CD4-positive, alpha-beta T cell (primary cell): ENCODE data around the gene PHF12. TPM values are rescaled to one million over a fixed set of nuclear protein-coding genes. Genes with fewer than 3 reads are reported as not detected.

Experiments
- ATAC-seq: fragments of 200-7000 bp; cut with Tn5 transposase; one replicate; pipeline ENCODE4 v1.10.0; 2022; ENCODE audit warnings: mild to moderate bottlenecking; ENCODE audit not compliant: poor library complexity
- CTCF ChIA-PET: fragments of 350-600 bp; sonication (Branson Sonifier 250); formaldehyde crosslinking; loops from one replicate; lab custom pipeline; 2021; ENCODE audit warnings: antibody characterized with exemption, inconsistent platforms; lab: Charles Lee
- POLR2A ChIA-PET: fragments of 350-600 bp; sonication (Branson Sonifier 250); formaldehyde crosslinking; loops from one replicate; lab custom pipeline; 2021; ENCODE audit warnings: antibody characterized with exemption, inconsistent platforms; lab: Charles Lee
- DNase-seq, 14 experiments: peaks; one replicate each; pipeline ENCODE4 v3.0.0-alpha.2; 2013 to 2020; ENCODE audit warnings: mixed read lengths in 2 of 14
- H3K27ac ChIP-seq, 2 donors: one replicate each; pipeline versions ENCODE4 v1.5.1 to v1.7.0; 2013; ENCODE audit warnings: low read length in 2 of 2, low read depth in 1 of 2, mild to moderate bottlenecking in 1 of 2
- H3K27me3 ChIP-seq, 2 experiments: 1 replicate in 1 of 2; 2 replicates in 1 of 2; pipeline versions ENCODE4 v1.6.1 to v1.7.0; 2013; ENCODE audit warnings: low read length in 2 of 2, control low read depth in 1 of 2, mild to moderate bottlenecking in 1 of 2, moderate library complexity in 1 of 2; ENCODE audit not compliant: insufficient read depth in 2 of 2, control insufficient read depth in 1 of 2
- H3K36me3 ChIP-seq: one replicate; pipeline ENCODE4 v1.6.1; 2013; ENCODE audit warnings: low read length, control low read depth; ENCODE audit not compliant: insufficient read depth
- H3K4me1 ChIP-seq: one replicate; pipeline ENCODE4 v1.6.1; 2013; ENCODE audit warnings: low read length, control low read depth; ENCODE audit not compliant: insufficient read depth
- H3K4me3 ChIP-seq: one replicate; pipeline ENCODE4 v1.5.1; 2013; ENCODE audit warnings: mild to moderate bottlenecking, low read length, moderate library complexity
- H3K9me3 ChIP-seq, 2 experiments: 1 replicate in 1 of 2; 2 replicates in 1 of 2; pipeline versions ENCODE4 v1.6.1 to v1.7.0; 2013; ENCODE audit warnings: low read length in 2 of 2, mild to moderate bottlenecking in 2 of 2, control low read depth in 1 of 2, moderate library complexity in 1 of 2; ENCODE audit not compliant: control insufficient read depth in 1 of 2, insufficient read depth in 1 of 2
- H3K27ac Mint-ChIP-seq: one replicate; pipeline ENCODE4 v1.8.0; 2020; ENCODE audit warnings: mixed read lengths
- H3K27me3 Mint-ChIP-seq: one replicate; pipeline ENCODE4 v1.8.0; 2021; ENCODE audit warnings: mixed read lengths
- H3K36me3 Mint-ChIP-seq: one replicate; pipeline ENCODE4 v1.8.0; 2021; ENCODE audit warnings: low read depth, mixed read lengths
- H3K4me1 Mint-ChIP-seq: one replicate; pipeline ENCODE4 v1.8.0; 2021; ENCODE audit warnings: low read depth, mixed read lengths
- H3K4me3 Mint-ChIP-seq: one replicate; pipeline ENCODE4 v1.8.0; 2020; ENCODE audit warnings: mild to moderate bottlenecking, mixed read lengths
- H3K9me3 Mint-ChIP-seq: one replicate; pipeline ENCODE4 v1.8.0; 2020; ENCODE audit warnings: mixed read lengths
- CTCF ChIP-seq: fragments of 200-600 bp; IDR thresholded peaks from one replicate; pipeline ENCODE4 v1.8.0; 2022; ENCODE audit warnings: antibody characterized with exemption, mild to moderate bottlenecking
- intact Hi-C, 2 experiments: fragments of 100-400 bp; cut with DNase I in 1 of 2; cut with micrococcal nuclease in 1 of 2; formaldehyde crosslinking; loops; one replicate each; pipeline versions ENCODE4 v1.15.1 to v1.9.0; 2023 to 2025; cut with DNase I, micrococcal nuclease
- total RNA-seq, 174 experiments: library from RNA in 2 of 174; stranded (reverse) in 2 of 174; gene quantifications; one replicate each; pipeline ENCODE4 v1.2.3 and lab custom pipeline; 2021 to 2026

PHF12 gene
- total RNA-seq, 2 experiments from 2014 or later: 232 to 247 TPM

GRCh38 chr17:28992625-28993600 lies 41.6 kb upstream of the PHF12 start:
- Mint-ChIP-seq H3K27ac (no peak overlapping the region), H3K36me3 (no peaks in the 10 kb centered on the region), H3K9me3 (no peaks in the 10 kb centered on the region), H3K4me1 (no peaks in the 10 kb centered on the region), H3K4me3 (no peak overlapping the region), H3K27me3 (peaks cover 15% of the 10 kb centered on the region)
- Histone ChIP-seq H3K27me3 (peaks cover 2 to 10% of the 10 kb centered on the region in 2 experiments), H3K27ac (no peak overlapping the region), H3K9me3 (no peaks in the 10 kb centered on the region), H3K4me1 (no peaks in the 10 kb centered on the region), H3K4me3 (no peak overlapping the region), H3K36me3 (no peaks in the 10 kb centered on the region)
- POLR2A ChIA-PET: no interaction called here
- DNase-seq: no peak
- intact Hi-C loops: loop anchor here in 1 of 2 experiments (10.0 kb wide), 1 partner anchor 62 kb away; no protein-coding TSS in a partner anchor
- no peak for TF ChIP-seq CTCF
- CTCF ChIA-PET: no interaction called here
- ATAC-seq: no peak

- Histone ChIP-seq H3K4me1 (no peaks in the 10 kb centered on the region), H3K9me3 (no peaks in the 10 kb centered on the region), H3K27me3 (peaks cover 2 to 5% of the 10 kb centered on the region in 2 experiments), H3K27ac (no peak overlapping the region), H3K4me3 (no peak overlapping the region), H3K36me3 (no peaks in the 10 kb centered on the region)
- POLR2A ChIA-PET: no interaction called here
- Mint-ChIP-seq H3K4me3 (no peak overlapping the region), H3K36me3 (no peaks in the 10 kb centered on the region), H3K27ac (no peak overlapping the region), H3K4me1 (no peaks in the 10 kb centered on the region), H3K27me3 (peaks cover 11% of the 10 kb centered on the region), H3K9me3 (no peaks in the 10 kb centered on the region)
- DNase-seq: no peak
- intact Hi-C loops: loop anchor here in 1 of 2 experiments (10.0 kb wide), 1 partner anchor 63 kb away; no protein-coding TSS in a partner anchor
- TF ChIP-seq CTCF: no peak
- CTCF ChIA-PET: no interaction called here
- ATAC-seq: no peak
Observed at GRCh38 chr17:28992185-28992584, 40.9 kb upstream of the PHF12 start.

DNA sequence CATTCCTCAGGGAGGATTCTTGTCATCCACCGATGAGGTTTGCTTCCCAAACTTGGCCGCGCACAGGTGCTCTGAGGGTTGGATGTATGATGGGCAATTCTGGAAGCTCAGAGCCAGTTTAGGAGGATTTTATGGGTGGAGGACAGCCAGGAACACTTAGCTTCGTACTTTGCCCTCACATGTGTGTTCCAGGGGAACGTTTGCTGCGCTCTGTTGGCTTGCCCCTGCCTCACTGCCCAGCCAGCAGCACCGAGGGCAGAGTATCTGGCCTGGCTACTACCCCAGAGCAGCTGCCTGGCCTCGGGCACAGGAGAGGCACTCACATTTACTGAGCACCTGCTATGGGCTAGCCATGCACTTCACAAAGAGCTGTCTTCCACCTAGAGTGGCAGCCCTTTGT lies 40.5 kb upstream of the PHF12 start:
- Histone ChIP-seq H3K9me3 (no peaks in the 10 kb centered on the region), H3K27me3 (peaks cover 2 to 5% of the 10 kb centered on the region in 2 experiments), H3K4me3 (no peak overlapping the region), H3K4me1 (no peaks in the 10 kb centered on the region), H3K27ac (no peak overlapping the region), H3K36me3 (no peaks in the 10 kb centered on the region)
- H3K4me3 Mint-ChIP-seq: no peak overlapping the region
- CTCF ChIA-PET: no interaction called here
- ATAC-seq (no peak), DNase-seq (no peak)
- no peaks in the 10 kb centered on the region for H3K36me3 Mint-ChIP-seq
- peaks cover 8% of the 10 kb centered on the region for H3K27me3 Mint-ChIP-seq
- no peaks in the 10 kb centered on the region for H3K9me3 Mint-ChIP-seq
- no peak overlapping the region for H3K27ac Mint-ChIP-seq
- no peak for TF ChIP-seq CTCF
- POLR2A ChIA-PET: no interaction called here
- no peaks in the 10 kb centered on the region for H3K4me1 Mint-ChIP-seq
- intact Hi-C loops: loop anchor here in 1 of 2 experiments (10.0 kb wide), 1 partner anchor 63 kb away; no protein-coding TSS in a partner anchor
